GM12874 (cell line): ENCODE results near the gene HSPA14.

ENCODE experiments used
- CTCF ChIP-seq: IDR thresholded peaks from 2 replicates; pipeline ENCODE4 v1.5.1; 2011; ENCODE audit warnings: low read depth, mild to moderate bottlenecking, control low read depth, low read length, moderate library complexity; ENCODE audit not compliant: insufficient read depth

HSPA14 gene

GRCh38 chr10:14838582-14839304 lies 637 bp downstream of the HSPA14 start:
- TF ChIP-seq CTCF = no peak

GRCh38 chr10:14839305-14839695 lies 1.2 kb downstream of the HSPA14 start:
- TF ChIP-seq CTCF = no peak

DNA sequence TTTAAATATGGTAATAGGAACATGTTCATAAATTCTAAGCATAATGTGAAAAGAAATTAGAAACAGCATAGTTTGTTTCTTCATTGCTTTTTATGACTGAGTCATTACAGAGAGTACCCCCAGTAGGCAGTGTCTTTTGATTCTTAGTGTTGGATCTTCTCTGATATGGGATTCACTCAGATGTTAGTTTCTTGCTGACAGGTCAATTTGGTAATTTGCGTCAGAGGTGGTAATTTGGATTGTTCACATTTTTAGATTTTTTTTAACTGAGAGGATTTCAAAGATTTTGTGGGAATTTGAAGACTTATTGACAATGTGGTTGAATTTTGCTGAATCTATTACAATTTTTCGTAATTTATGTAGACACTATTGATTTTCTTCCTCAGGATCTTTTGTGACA lies 2.1 kb downstream of the HSPA14 start:
- TF ChIP-seq CTCF = no peak

DNA sequence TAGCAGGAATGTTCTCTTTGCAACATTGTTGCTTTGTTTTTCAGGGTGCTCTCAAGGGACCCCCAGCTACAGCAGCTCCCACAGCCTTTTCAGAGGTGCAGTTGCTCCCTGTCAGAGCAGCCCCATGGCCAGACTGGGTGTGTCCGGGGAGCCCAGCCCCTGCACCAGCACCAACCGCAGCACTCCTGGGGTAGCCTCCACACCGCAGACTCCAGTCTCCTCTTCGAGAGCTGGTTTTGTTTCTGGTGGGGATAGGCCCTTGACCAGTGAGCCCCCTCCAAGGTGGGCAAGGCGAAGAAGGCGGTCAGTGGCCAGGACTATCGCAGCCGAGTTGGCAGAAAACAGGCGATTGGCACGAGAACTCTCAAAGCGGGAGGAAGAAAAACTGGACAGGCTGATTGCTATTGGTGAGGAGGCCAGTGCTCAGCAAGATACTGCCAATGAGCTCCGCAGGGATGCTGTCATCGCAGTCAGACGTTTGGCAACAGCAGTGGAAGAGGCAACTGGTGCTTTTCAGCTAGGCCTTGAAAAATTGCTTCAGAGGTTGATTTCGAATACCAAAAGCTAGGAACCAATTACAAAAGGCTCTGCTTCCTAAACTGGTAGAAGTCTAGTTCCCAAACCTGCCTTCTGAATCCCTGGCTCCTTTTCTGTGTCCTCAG lies 5.4 kb downstream of the HSPA14 start:
- TF ChIP-seq CTCF = no peak

GRCh38 chr10:14844948-14845347 lies 6.8 kb downstream of the HSPA14 start:
- TF ChIP-seq CTCF = no peak

DNA sequence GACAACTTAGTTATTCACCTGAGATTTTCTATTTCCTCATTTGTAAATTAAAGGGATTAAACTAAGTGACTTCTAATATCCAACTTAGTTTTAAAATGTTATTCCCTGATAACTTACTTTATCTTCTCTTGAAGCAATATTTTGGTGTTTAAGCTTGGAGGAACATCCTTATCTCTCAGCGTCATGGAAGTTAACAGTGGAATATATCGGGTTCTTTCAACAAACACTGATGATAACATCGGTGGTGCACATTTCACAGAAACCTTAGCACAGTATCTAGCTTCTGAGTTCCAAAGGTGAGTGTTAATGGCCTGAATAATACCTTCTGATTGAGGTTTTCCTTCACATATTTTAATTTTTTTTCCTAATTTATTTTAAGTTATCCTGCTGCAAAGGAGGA lies 14.1 kb downstream of the HSPA14 start:
- TF ChIP-seq CTCF = no peak

GRCh38 chr10:14855453-14855852 lies 17.3 kb downstream of the HSPA14 start:
- TF ChIP-seq CTCF = no peak
